DMS79 treated with DMSO at 0.1 percent for 48 hours (cell line): ENCODE measurements around the gene PTPRM.
"Not testable (repeated sequence)": the region's sequence is repeated elsewhere in the genome, so short reads cannot be mapped to it uniquely, and the experiment has no call there.

Experiments used
- DNase-seq: peaks from one replicate; lab custom pipeline; 2025; lab: John Stamatoyannopoulos, UW

PTPRM gene

DNA sequence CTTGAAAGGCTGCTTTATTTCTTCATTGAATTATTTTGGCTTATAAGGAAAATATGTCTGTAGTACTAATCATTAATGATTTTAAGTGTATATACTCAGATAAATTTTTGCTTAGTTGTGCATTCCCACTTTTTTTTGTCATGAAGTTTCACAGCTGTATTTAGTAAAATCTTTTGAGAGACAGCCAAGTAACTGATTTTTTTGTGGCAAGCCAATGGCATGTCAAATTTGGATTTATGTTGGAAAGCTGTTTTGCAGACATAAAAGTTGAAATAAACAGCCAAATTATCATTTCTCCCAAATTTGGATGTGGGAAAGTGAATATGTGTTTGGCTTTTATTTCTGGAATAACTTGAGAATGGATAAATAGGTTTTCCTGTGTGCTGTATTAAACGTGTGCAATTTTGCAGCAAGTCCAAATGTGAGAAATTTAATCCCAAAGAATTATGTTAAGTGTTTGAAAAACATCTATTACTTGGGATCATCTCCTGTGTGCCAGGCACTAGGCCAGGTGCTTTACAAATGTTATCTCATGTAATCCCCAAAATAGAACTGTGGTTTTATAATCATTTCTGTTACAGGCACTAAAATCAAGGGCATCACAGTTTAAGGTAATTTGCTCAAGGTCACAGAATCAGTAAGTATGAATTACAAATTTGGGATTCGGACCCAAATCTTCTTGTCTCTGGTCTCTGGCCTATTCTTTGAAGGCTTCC lies 160.4 kb downstream of the PTPRM start:
- DNase-seq: no peak

GRCh38 chr18:7728297-7728696 lies 161.2 kb downstream of the PTPRM start:
- no peak for DNase-seq

GRCh38 chr18:7729868-7730267 lies 162.8 kb downstream of the PTPRM start:
- DNase-seq: no peak

GRCh38 chr18:7730682-7731081 lies 163.6 kb downstream of the PTPRM start:
- no peak for DNase-seq

GRCh38 chr18:7733642-7734041 lies 166.5 kb downstream of the PTPRM start:
- DNase-seq: no peak

GRCh38 chr18:7735196-7735595 lies 168.1 kb downstream of the PTPRM start:
- DNase-seq: no peak

DNA sequence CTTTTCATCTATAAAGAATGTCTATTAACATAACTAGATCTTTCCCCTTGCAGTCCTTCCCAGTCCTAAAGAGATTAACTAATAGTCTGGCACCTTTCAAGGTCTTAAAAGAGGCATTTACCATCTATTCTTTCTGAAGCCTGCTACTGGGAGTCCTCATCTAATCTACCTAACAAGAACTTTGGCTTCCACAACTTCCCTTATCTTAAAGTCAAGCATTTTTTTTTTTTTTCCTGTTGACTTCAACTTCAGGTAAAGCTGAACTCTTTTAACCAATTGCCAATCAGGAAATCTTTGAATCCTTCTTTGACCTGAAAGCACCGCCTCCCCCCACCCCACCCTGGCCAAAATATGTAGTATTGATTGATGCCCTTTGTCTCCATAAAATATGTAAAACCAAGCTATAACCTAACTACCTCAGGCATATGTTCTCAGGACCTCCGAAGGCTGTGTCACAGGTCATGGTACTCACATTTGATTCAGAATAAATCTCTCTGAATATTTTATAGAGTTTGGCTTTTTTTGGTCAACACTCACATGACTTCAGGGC lies 168.6 kb downstream of the PTPRM start:
- DNase-seq: no peak

GRCh38 chr18:7736526-7736925 lies 169.4 kb downstream of the PTPRM start:
- DNase-seq: not testable (repeated sequence)

- DNase-seq: no peak
These were observed 170.4 kb downstream of the PTPRM start for GRCh38 chr18:7737550-7737949.

GRCh38 chr18:7740821-7741220 lies 173.7 kb downstream of the PTPRM start:
- no peak for DNase-seq

GRCh38 chr18:7741640-7742039 lies 174.5 kb downstream of the PTPRM start:
- DNase-seq: no peak

GRCh38 chr18:7742224-7742623 lies 175.1 kb downstream of the PTPRM start:
- no peak for DNase-seq

- DNase-seq: no peak
These were observed 176.1 kb downstream of the PTPRM start for GRCh38 chr18:7743256-7743655.

- no peak for DNase-seq
These were observed 179.0 kb downstream of the PTPRM start for GRCh38 chr18:7746106-7746505.

DNA sequence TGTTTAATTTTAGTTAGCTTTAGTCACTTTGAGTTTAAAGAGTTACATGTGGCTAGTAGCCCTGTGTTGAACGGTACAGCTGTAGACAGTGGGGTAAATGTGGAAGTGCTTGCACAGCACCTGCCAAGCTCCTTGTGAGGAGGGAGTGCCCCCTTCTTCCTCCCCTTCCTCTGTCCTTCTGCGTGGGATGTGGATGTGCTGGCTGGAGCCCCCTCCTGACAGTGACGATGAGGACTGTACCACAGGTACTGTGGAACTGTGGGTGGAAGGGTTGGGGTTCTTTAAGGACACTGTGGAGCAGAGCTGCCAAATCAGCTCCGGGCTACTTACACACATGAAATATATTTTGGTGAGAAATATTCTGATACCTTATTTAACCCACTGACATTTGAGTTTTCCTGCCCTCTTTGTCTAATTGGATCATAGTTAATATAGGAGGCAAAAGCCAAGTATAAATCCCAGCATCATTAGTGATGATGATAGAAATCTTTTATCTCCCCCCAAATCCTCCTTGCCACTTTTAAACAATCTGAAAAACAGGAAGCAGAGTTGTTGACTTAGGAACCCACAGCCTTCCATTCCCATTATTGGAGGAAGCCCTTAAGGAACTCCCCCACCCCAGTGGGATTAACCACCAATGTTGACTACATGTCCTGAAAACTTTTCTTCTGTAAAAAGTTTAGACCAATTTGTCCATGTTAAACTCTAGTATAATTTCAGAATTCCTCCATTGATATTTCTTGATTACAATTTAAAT lies 181.3 kb downstream of the PTPRM start:
- no peak for DNase-seq

GRCh38 chr18:7749008-7749405 lies 181.9 kb downstream of the PTPRM start:
- no peak for DNase-seq

- DNase-seq: no peak
These were observed 182.4 kb downstream of the PTPRM start for GRCh38 chr18:7749510-7749981.

GRCh38 chr18:7750095-7750663 lies 183.1 kb downstream of the PTPRM start:
- no peak for DNase-seq

DNA sequence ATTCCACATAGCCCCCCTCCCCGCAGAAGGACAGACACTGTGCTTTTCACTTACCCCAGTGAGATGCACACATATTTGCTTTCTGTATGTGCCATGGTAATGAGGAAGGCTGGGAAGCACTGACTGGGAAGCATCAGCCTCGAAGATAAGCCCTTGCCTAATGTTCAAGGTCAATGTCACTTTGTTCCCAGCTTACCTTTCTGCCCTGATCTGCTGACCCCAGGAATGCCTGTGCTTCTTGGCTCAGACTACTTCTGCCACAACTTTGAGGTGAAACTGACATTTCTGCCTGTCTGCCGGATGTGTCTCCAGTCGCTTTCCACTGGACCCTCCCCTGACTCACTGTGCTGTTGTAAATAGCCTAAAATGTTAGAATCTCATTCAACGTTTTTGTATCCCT lies 183.8 kb downstream of the PTPRM start:
- no peak for DNase-seq

GRCh38 chr18:7754258-7754657 lies 187.1 kb downstream of the PTPRM start:
- no peak for DNase-seq

DNA sequence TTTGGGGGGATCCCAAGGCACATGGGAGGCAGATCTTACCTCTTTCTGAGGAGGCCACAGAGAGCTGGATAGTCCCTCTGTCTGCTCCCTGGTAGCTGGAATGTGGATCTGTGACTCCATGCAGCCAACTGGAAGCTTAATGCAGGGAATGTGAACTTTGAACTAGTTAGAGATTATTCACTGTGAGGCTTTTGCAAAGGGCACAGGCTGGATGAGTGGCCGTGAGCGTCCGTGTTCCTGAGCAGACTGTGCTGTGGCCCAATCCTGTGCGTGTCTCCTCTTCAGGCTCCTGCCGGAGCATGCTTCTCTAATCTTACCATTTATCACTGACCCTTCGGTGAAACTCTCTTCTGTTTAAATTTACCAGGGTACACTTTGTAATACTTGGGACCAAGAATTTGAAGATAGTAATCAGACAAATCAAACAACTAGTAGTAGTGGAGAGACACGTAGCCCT lies 187.6 kb downstream of the PTPRM start:
- DNase-seq: no peak

DNA sequence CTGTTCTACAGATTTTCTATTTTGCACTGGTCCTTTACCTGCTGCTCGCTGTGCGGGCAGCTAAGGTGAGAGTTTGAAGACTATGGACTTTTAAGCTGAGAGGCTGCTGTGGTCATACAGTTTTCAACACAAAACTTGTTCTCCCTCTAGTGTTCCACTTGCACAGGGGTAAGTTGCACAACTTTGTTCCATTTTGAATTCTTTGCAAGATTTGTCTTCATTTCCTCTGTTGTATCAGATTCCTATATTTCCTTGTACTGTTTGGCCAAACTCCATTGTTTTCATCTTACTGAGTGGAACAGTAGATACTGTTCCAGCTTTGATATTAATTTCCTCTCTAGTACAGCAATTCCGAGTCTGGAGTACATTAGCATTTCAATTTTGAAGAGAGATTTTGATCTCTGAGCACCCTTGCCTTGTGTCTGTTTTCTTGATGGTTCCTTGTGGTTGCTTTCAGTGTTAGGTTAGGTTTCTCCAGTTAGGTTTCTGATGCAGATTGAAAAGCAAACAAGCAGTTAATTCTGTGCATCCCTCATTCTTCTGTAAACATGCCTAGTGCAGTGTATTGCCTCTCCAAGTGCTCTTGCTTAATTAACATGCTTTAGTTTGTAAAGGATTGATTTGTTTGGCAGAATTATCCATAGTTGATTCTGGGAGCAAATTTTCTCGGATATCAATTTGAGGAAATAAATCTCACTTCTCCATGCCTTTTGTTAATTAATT lies 188.8 kb downstream of the PTPRM start:
- DNase-seq: no peak
